Breast epithelium (tissue), 3 donors: Measurements from ENCODE around the gene MPO.

Source experiments
- POLR2AphosphoS5 ChIP-seq, 3 donors: sonication (generic); formaldehyde crosslinking; IDR thresholded peaks; one replicate each; pipeline ENCODE4 v1.6.1; 2017; ENCODE audit warnings: antibody characterized with exemption in 3 of 3
- TF ChIP-seq, protein P1 (sequence below), 3 donors: fragments of 450-650 bp; IDR thresholded peaks; one replicate each; pipeline ENCODE4 v1.5.1; 2016 to 2017; ENCODE audit warnings: antibody characterized with exemption in 3 of 3, mild to moderate bottlenecking in 3 of 3, moderate library complexity in 3 of 3

DNA sequence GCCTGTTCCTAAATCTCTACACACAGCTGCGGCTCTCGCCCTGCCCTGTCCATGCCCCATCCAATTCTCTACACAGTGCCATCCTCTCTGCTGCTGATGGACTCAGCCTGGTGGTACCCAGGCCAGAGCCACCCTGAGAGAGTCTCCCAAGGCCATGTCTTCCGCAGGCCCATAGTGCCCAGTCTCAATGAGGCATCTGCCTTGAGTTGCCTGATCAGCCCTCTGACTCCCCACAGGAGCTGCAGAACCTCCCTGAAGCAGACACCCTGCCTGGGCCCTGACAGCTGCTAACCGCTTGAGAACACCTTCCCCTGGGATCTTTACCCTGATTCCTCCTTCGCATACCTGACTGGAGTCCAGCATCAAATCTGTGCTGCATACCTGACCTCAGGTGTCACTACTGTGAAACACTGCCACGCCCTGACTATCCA, 34.6 kb upstream of the MPO start:
- TF ChIP-seq, protein P1, sequence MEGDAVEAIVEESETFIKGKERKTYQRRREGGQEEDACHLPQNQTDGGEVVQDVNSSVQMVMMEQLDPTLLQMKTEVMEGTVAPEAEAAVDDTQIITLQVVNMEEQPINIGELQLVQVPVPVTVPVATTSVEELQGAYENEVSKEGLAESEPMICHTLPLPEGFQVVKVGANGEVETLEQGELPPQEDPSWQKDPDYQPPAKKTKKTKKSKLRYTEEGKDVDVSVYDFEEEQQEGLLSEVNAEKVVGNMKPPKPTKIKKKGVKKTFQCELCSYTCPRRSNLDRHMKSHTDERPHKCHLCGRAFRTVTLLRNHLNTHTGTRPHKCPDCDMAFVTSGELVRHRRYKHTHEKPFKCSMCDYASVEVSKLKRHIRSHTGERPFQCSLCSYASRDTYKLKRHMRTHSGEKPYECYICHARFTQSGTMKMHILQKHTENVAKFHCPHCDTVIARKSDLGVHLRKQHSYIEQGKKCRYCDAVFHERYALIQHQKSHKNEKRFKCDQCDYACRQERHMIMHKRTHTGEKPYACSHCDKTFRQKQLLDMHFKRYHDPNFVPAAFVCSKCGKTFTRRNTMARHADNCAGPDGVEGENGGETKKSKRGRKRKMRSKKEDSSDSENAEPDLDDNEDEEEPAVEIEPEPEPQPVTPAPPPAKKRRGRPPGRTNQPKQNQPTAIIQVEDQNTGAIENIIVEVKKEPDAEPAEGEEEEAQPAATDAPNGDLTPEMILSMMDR (IDR thresholded peaks at IDR 0.05): no peak
- no peak for TF ChIP-seq POLR2AphosphoS5 (IDR thresholded peaks at IDR 0.05)
